Spleen (tissue), 11 donors: ENCODE measurements around the gene IFIT1. TPM values are rescaled to one million over a fixed set of nuclear protein-coding genes. Genes with fewer than 3 reads are reported as not detected.
"Not testable (repeated sequence)": the region's sequence is repeated elsewhere in the genome, so short reads cannot be mapped to it uniquely, and the experiment has no call there.

ENCODE experiments used
- DNase-seq: peaks from one replicate; pipeline ENCODE4 v3.0.0-alpha.2; 2020
- H3K27ac ChIP-seq, 8 donors: fragments of 200-600 bp; sonication (generic) in 7 of 8; 1 replicate in 4 of 8; 2 replicates in 4 of 8; pipeline versions ENCODE4 v1.5.0 to v1.8.0; 2016 to 2021; ENCODE audit warnings: inconsistent platforms in 4 of 8, mild to moderate bottlenecking in 4 of 8, moderate library complexity in 1 of 8
- H3K27me3 ChIP-seq, 7 donors: fragments of 200-600 bp; sonication (generic) in 6 of 7; replicated peaks in 1 of 7; 1 replicate in 4 of 7; 2 replicates in 3 of 7; pipeline versions ENCODE4 v1.5.0 to v1.8.0; 2016 to 2021; ENCODE audit warnings: inconsistent platforms in 3 of 7, mild to moderate bottlenecking in 1 of 7
- H3K36me3 ChIP-seq, 6 donors: fragments of 200-600 bp; sonication (generic) in 5 of 6; 1 replicate in 4 of 6; 2 replicates in 2 of 6; pipeline versions ENCODE4 v1.5.0 to v1.8.0; 2016 to 2021; ENCODE audit warnings: inconsistent platforms in 2 of 6
- H3K4me1 ChIP-seq, 6 donors: fragments of 200-600 bp; sonication (generic) in 5 of 6; 1 replicate in 3 of 6; 2 replicates in 3 of 6; pipeline versions ENCODE4 v1.5.0 to v1.8.0; 2016 to 2021; ENCODE audit warnings: inconsistent platforms in 3 of 6
- H3K4me3 ChIP-seq, 8 donors: fragments of 200-600 bp; sonication (generic) in 7 of 8; 1 replicate in 4 of 8; 2 replicates in 4 of 8; pipeline versions ENCODE4 v1.5.0 to v1.8.0; 2016 to 2021; ENCODE audit warnings: inconsistent platforms in 4 of 8, mild to moderate bottlenecking in 4 of 8, moderate library complexity in 2 of 8
- H3K9me3 ChIP-seq, 8 donors: fragments of 200-600 bp; sonication (generic) in 7 of 8; 1 replicate in 4 of 8; 2 replicates in 4 of 8; pipeline versions ENCODE4 v1.5.0 to v1.8.0; 2016 to 2021; ENCODE audit warnings: inconsistent platforms in 4 of 8
- POLR2A ChIP-seq, 3 donors: fragments of 450-650 bp; IDR thresholded peaks; one replicate each; pipeline ENCODE4 v1.5.1; 2017; ENCODE audit warnings: antibody characterized with exemption in 3 of 3, mild to moderate bottlenecking in 1 of 3
- POLR2AphosphoS5 ChIP-seq, 3 donors: sonication (generic); formaldehyde crosslinking; IDR thresholded peaks; one replicate each; pipeline ENCODE4 v1.5.1; 2017; ENCODE audit warnings: antibody characterized with exemption in 3 of 3
- WGBS, 5 donors: extraction: QIAGEN DNeasy Blood & Tissue Kit in 3 of 5; methylation state at CpG; one replicate each; pipeline versions ENCODE4 v1.1.5 to v1.1.7; 2013 to 2018; 5-methylcytosine and 5-hydroxymethylcytosine counted together
- intact Hi-C: fragments of 100-400 bp; cut with DNase I; formaldehyde crosslinking; loops from one replicate; pipeline ENCODE4 v1.15.0; 2023; ENCODE audit warnings: low total_unique reads
- polyA plus RNA-seq, 3 donors: library from polyadenylated mRNA; stranded (reverse); fragments of 200-250 nt; gene quantifications; one replicate each; pipeline ENCODE4 v1.2.1, GENCODE V29; 2013
- total RNA-seq, 7 donors: library from RNA; depleted of rRNA in 3 of 7; stranded (reverse); fragments of >200 nt in 3 of 7; fragmentation: NEBNext Ultra II Directional in 4 of 7; extraction: Animal tissue kit (Norgen Biotek cat#: 25700) in 4 of 7; gene quantifications; one replicate each; pipeline versions ENCODE4 v1.1.0 to v1.2.1, GENCODE V29; 2016 to 2021
- TF ChIP-seq, protein P1 (sequence below), 11 experiments: fragments of 200-600 bp in 7 of 11; fragments of 450-650 bp in 4 of 11; sonication (generic) in 4 of 11; IDR thresholded peaks in 8 of 11; conservative IDR thresholded peaks in 3 of 11; 1 replicate in 7 of 11; 2 replicates in 4 of 11; pipeline versions ENCODE4 v1.4.0 to v1.8.0; 2016 to 2021; ENCODE audit warnings: antibody characterized with exemption in 11 of 11, inconsistent platforms in 4 of 11, mild to moderate bottlenecking in 1 of 11
- donor health status: healthy with polysubstance abuse.
- donor health status: DM: no; HTN: no; CAD: no; lungs with moderate emphysema.
- donor health status: DM: no; HTN: no; CAD: no.
- donor health status: Bipolar disorder and iron deficiency.
- donor health status: healthy.
- donor health status: DM: no; HTN: no; CAD: no.
- donor health status: DM: yes; HTN: yes; CAD: no.

The IFIT1 gene
- total and polyA plus RNA-seq, 10 donors, result 8.8 to 35.7 (median 22.2) TPM

DNA sequence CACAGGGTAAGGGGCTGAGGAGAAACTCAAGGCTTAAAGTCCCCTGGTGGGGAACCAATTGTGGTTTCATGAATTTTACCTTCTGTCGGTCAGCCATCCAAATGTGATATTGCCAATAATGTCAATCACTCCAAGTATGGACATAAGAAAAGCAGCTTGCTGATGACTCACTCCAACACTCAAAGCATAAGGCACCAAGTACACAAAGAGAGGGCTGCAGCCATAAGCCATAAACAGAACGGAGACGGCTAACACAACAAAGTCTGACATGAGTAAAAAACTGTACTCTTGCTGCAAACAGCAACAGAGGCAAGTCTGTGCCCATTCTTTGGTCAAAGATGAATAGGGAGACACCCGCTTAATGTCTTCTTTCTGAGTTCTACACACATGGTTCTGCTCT lies 46.1 kb downstream of the IFIT1 start:
- Histone ChIP-seq H3K36me3 (no peaks in the 10 kb centered on the region), H3K4me1 (no peaks in the 10 kb centered on the region), H3K27ac (no peak overlapping the region), H3K27me3 (peaks cover 0 to 9% (median 0%) of the 10 kb centered on the region in 7 donors), H3K9me3 (no peaks in the 10 kb centered on the region), H3K4me3 (no peak overlapping the region)
- DNase-seq, result no peak
- 91 to 97% (median 96%) methylated on average over 4 of the region's 4 CpGs for WGBS, 5 donors
- no peak for TF ChIP-seq POLR2AphosphoS5 (IDR thresholded peaks at IDR 0.05)
- TF ChIP-seq, protein P1, sequence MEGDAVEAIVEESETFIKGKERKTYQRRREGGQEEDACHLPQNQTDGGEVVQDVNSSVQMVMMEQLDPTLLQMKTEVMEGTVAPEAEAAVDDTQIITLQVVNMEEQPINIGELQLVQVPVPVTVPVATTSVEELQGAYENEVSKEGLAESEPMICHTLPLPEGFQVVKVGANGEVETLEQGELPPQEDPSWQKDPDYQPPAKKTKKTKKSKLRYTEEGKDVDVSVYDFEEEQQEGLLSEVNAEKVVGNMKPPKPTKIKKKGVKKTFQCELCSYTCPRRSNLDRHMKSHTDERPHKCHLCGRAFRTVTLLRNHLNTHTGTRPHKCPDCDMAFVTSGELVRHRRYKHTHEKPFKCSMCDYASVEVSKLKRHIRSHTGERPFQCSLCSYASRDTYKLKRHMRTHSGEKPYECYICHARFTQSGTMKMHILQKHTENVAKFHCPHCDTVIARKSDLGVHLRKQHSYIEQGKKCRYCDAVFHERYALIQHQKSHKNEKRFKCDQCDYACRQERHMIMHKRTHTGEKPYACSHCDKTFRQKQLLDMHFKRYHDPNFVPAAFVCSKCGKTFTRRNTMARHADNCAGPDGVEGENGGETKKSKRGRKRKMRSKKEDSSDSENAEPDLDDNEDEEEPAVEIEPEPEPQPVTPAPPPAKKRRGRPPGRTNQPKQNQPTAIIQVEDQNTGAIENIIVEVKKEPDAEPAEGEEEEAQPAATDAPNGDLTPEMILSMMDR (IDR thresholded peaks at IDR 0.05 in 8 of 11, conservative IDR thresholded peaks at IDR 0.05 in 3 of 11), result no peak
- intact Hi-C loops, result no loop called here

DNA sequence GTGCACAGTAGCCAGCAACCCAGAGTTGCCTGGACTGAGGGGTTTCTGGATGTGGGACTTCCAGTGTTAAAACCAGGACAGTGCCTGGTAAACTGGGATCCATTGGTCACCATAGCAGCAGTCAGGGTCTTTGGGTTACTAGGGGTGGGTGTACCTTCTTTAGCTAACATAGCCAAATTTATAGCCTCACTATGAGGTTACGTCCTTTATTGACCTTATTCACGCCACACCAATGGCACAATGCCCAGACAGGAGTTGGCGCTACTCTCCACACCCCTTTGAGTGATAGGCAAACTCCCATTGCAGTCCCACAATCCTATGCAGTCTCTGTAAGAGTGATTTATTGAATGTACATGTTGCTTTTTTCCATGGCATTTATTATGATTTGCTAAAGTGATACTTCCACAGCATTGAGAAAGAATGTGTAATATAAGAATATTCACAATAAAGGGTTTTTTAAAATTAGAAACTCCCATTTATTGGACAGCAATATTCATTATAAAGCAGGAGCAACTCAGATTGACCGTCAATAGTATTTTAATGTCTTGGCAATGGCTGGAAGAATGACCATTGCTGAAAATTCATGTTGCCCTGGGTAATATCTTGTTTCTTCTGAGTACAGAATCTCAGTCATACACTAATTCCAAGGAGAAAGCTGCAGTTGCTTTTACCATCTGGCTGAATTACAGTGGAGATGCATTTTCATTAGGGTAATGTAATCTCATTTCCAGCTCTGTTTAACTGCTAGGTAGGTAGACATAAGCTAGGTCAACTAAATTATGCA lies 48.0 kb downstream of the IFIT1 start:
- TF ChIP-seq POLR2AphosphoS5 (IDR thresholded peaks at IDR 0.05) (no peak), POLR2A (IDR thresholded peaks at IDR 0.05) (no peak)
- TF ChIP-seq, protein P1 (IDR thresholded peaks at IDR 0.05 in 8 of 11, conservative IDR thresholded peaks at IDR 0.05 in 3 of 11), result no peak
- DNase-seq, result no peak

DNA sequence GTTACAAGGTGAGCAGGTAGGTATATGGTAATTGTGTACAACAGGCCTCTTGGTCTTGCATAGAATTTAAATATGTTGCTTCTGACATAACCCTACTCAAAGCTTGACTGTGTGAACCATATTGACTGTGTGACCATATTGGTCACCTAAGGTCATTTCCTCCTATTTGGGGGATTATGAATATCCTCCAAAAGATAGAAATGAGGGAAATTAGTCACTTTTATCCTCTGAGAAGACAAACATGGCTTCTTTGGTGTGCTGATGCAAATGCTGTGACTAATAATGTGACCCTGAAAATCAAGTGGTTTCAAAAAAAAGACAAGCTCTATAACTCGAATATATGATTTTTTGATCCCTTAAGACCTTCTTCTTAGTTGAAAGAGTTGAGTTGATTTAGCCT lies 49.9 kb downstream of the IFIT1 start:
- no peak for TF ChIP-seq POLR2AphosphoS5 (IDR thresholded peaks at IDR 0.05)
- no peak for TF ChIP-seq POLR2A (IDR thresholded peaks at IDR 0.05)
- TF ChIP-seq, protein P1 (IDR thresholded peaks at IDR 0.05 in 8 of 11, conservative IDR thresholded peaks at IDR 0.05 in 3 of 11), result no peak
- intact Hi-C loops, result no loop called here

More for the DNA sequence above, 48.0 kb downstream of the IFIT1 start:
- Histone ChIP-seq H3K9me3 (peaks cover 0 to 6% (median 0%) of the 10 kb centered on the region in 8 donors), H3K4me3 (no peak overlapping the region), H3K27me3 (peaks cover 0 to 16% (median 0%) of the 10 kb centered on the region in 7 donors), H3K27ac (no peak overlapping the region), H3K36me3 (no peaks in the 10 kb centered on the region), H3K4me1 (no peaks in the 10 kb centered on the region)
- WGBS, 5 donors, result 58 to 94% (median 75%) methylated on average over 4 of the region's 4 CpGs
- intact Hi-C loops, result no loop called here

DNA sequence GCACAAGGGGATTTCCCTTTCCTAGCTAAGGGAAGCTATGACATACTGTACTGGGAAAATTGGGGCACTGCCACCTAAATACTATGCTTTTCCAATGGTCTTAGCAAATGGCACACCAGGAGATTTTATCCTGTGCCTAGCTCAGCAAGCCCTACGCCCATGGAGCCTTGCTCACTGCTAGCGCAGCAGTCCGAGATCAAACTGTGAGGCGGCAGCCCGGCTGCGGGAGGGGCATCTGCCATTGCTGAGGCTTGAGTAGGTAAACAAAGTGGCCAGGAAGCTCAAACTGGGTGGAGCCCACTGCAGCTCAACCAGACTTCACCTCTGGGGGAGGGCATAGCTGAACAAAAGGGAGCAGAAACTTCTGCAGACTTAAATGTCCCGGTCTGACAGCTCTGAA lies 52.4 kb downstream of the IFIT1 start:
- H3K27ac ChIP-seq, DNase-seq, H3K36me3 ChIP-seq, H3K4me1 ChIP-seq, H3K4me3 ChIP-seq, intact Hi-C loops, H3K27me3 ChIP-seq: not testable (repeated sequence)
- 93 to 95% (median 94%) methylated on average over 7 of the region's 7 CpGs for WGBS, 5 donors
- H3K9me3 ChIP-seq, result peaks cover 0 to 16% (median 0%) of the 10 kb centered on the region in 8 donors

More for the DNA sequence above, 49.9 kb downstream of the IFIT1 start:
- no peaks in the 10 kb centered on the region for H3K4me1 ChIP-seq
- H3K9me3 ChIP-seq, result peaks cover 0 to 16% (median 0%) of the 10 kb centered on the region in 8 donors
- WGBS, 5 donors, result 61 to 71% (median 64%) methylated on average over 1 of the region's 1 CpG
- no peak overlapping the region for H3K27ac ChIP-seq
- H3K36me3 ChIP-seq, result no peaks in the 10 kb centered on the region
- H3K27me3 ChIP-seq, result peaks cover 0 to 8% (median 0%) of the 10 kb centered on the region in 7 donors
- DNase-seq, result no peak
- H3K4me3 ChIP-seq, result no peak overlapping the region
